ENCODE measurements around the gene NSF.

NSF gene

DNA sequence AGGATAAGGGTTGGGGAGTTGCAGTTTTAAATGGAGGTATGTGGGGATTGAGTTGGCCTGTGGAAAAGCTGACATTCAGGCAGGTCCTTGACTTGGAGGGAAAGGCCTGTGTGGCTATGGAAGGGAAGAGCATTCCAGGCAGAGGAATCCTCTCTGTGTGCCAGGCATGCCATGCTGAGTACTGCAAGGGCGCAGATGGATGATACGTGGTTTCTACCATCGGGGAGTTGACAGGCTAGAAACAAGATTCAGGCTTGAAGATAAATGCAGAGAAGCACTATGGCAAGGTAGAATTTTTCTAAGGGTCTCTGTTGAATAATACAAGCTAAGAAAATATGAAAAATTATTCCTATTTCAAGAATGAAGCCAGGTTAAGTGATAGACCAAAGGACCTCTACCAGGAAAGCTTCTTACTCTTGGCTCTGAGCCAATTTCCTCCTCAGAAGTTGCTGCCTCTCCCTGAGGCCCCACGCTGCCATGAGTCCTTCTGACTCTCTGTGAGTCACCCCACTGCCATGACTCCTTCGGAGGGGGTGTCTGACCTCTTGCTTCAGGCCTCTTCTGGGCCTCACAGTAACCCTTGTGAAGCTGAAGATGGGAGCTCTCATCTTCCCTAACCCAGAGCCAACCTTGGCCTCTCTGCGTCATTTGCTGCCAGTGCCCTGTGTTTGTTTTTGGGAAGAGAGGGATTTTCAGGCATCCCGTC lies 152.2 kb downstream of the NSF start:
- TF ChIP-seq CTCF (IDR thresholded peaks at IDR 0.05; ENCODE audit: low read depth, low read length), result no peak
- no peak overlapping the region for H3K4me3 ChIP-seq (replicated peaks in 1 of 2; ENCODE audit: low read depth in 2 of 2, low read length in 2 of 2)
- DNase-seq (ENCODE audit: low read depth in 2 of 2), result peak; percentile 83 to 95

DNA sequence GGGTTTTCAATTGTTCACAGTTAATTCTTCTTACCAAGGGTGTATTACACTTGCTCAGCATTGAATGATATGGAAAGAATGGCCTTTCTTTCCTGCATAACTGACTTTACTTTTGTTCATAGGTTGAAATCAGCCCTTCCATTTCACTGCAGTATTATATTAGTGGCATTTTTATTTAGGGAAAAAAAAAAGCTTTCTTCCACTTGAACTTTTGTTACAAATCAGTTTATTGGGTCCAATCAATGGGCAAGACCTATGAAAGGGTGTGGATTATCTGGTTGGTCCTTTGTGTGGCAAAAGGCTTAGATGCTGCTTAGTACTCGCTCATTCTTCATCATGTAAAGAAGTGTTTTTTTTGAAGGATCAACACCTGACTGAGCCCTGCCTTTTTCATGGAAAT lies 154.0 kb downstream of the NSF start:
- H3K4me3 ChIP-seq (replicated peaks in 1 of 2; ENCODE audit: low read depth in 2 of 2, low read length in 2 of 2), result no peak overlapping the region
- TF ChIP-seq CTCF (IDR thresholded peaks at IDR 0.05; ENCODE audit: low read depth, low read length), result no peak
- DNase-seq (ENCODE audit: low read depth in 2 of 2), result no peak

GRCh38 chr17:46745376-46745775 lies 154.9 kb downstream of the NSF start:
- no peak overlapping the region for H3K4me3 ChIP-seq (replicated peaks in 1 of 2; ENCODE audit: low read depth in 2 of 2, low read length in 2 of 2)
- DNase-seq (ENCODE audit: low read depth in 2 of 2), result no peak
- no peak for TF ChIP-seq CTCF (IDR thresholded peaks at IDR 0.05; ENCODE audit: low read depth, low read length)

DNA sequence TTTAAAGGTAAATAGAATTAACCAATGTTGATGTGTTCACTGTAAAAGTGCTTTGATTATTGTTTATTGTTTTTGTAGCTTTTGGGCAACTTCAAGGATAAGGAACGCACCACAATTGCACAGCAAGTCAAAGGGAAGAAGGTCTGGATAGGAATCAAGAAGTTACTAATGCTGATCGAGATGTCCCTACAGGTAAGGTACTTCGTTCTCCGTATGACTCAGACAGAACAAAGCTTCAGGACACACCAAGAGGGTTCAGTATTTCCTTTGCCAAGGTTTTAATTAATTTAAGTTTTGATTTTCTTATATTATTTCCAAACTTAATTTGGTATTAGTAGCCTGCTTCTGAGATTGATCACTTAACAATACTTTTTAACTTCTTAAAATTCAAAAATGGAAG lies 161.0 kb downstream of the NSF start:
- DNase-seq (ENCODE audit: low read depth in 2 of 2), result no peak
- H3K4me3 ChIP-seq (replicated peaks in 1 of 2; ENCODE audit: low read depth in 2 of 2, low read length in 2 of 2), result no peak overlapping the region

GRCh38 chr17:46753776-46754175 lies 163.3 kb downstream of the NSF start:
- no peak overlapping the region for H3K4me3 ChIP-seq (replicated peaks in 1 of 2; ENCODE audit: low read depth in 2 of 2, low read length in 2 of 2)
- no peak for TF ChIP-seq CTCF (IDR thresholded peaks at IDR 0.05; ENCODE audit: low read depth, low read length)
- no peak for DNase-seq (ENCODE audit: low read depth in 2 of 2)

More for the DNA sequence above, 161.0 kb downstream of the NSF start:
- no peak for TF ChIP-seq CTCF (IDR thresholded peaks at IDR 0.05; ENCODE audit: low read depth, low read length)

- no peak for DNase-seq (ENCODE audit: low read depth in 2 of 2)
- no peak overlapping the region for H3K4me3 ChIP-seq (replicated peaks in 1 of 2; ENCODE audit: low read depth in 2 of 2, low read length in 2 of 2)
- no peak for TF ChIP-seq CTCF (IDR thresholded peaks at IDR 0.05; ENCODE audit: low read depth, low read length)
Measured at GRCh38 chr17:46756081-46756735, 165.7 kb downstream of the NSF start.

All from cardiac fibroblast (primary cell).